Colonic mucosa (tissue), 4 donors: ENCODE results near the gene SSBP4. TPM values are rescaled to one million over a fixed set of nuclear protein-coding genes. Genes with fewer than 3 reads are reported as not detected.

Source experiments
- DNase-seq: peaks from one replicate; pipeline ENCODE4 v3.0.0-alpha.2; 2020
- H3K27ac ChIP-seq: fragments of 200-600 bp; one replicate; pipeline ENCODE4 v1.8.0; 2021
- H3K27me3 ChIP-seq: fragments of 200-600 bp; one replicate; pipeline ENCODE4 v1.8.0; 2021
- H3K36me3 ChIP-seq: fragments of 200-600 bp; one replicate; pipeline ENCODE4 v1.8.0; 2021
- H3K4me1 ChIP-seq: fragments of 200-600 bp; one replicate; pipeline ENCODE4 v1.8.0; 2021; ENCODE audit warnings: mild to moderate bottlenecking
- H3K4me3 ChIP-seq: fragments of 200-600 bp; one replicate; pipeline ENCODE4 v1.8.0; 2021
- H3K9ac ChIP-seq, 2 donors: one replicate each; pipeline ENCODE4 v1.7.0; 2013; ENCODE audit warnings: control low read depth in 2 of 2, low read depth in 2 of 2, low read length in 2 of 2
- H3K9me3 ChIP-seq: fragments of 200-600 bp; one replicate; pipeline ENCODE4 v1.8.0; 2021
- CTCF ChIP-seq: fragments of 200-600 bp; IDR thresholded peaks from one replicate; pipeline ENCODE4 v1.8.0; 2022; ENCODE audit warnings: antibody characterized with exemption, mild to moderate bottlenecking
- intact Hi-C: fragments of 100-400 bp; cut with DNase I; formaldehyde crosslinking; loops from one replicate; pipeline ENCODE4 v1.14.1; 2022
- total RNA-seq, 2 donors: library from RNA; stranded (reverse); fragmentation: NEBNext Ultra II Directional in 1 of 2; extraction: Animal tissue kit (Norgen Biotek cat#: 25700) in 1 of 2; gene quantifications; one replicate each; pipeline ENCODE4 v1.2.1, GENCODE V29; 2021
- donor health status: healthy.
- donor health status: DM: no; HTN: no; CAD: no.
- donor health status: DM: no; HTN: no; CAD: no.

The SSBP4 gene
- total RNA-seq, 2 donors from 2014 or later: 40.1 to 77.3 TPM

- Histone ChIP-seq H3K4me1 (no peaks in the 10 kb centered on the region), H3K27ac (no peak overlapping the region), H3K9ac (no peak overlapping the region), H3K36me3 (no peaks in the 10 kb centered on the region), H3K9me3 (no peaks in the 10 kb centered on the region), H3K4me3 (no peak overlapping the region), H3K27me3 (no peaks in the 10 kb centered on the region)
- no peak for DNase-seq
- no peak for TF ChIP-seq CTCF
- intact Hi-C loops: no loop called here
These were observed 12.4 kb upstream of the SSBP4 start for GRCh38 chr19:18406749-18407148.

GRCh38 chr19:18408053-18408476 lies 11.1 kb upstream of the SSBP4 start:
- H3K27ac ChIP-seq: no peak overlapping the region
- peak; percentile 82 for DNase-seq
- TF ChIP-seq CTCF: peak; percentile 61
- no peaks in the 10 kb centered on the region for H3K4me1 ChIP-seq
- no peak overlapping the region for H3K9ac ChIP-seq
- no peaks in the 10 kb centered on the region for H3K27me3 ChIP-seq
- H3K36me3 ChIP-seq: no peaks in the 10 kb centered on the region
- intact Hi-C loops: loop anchor here (2.0 kb wide), 1 partner anchor 57 kb away; no protein-coding TSS in a partner anchor
- H3K9me3 ChIP-seq: no peaks in the 10 kb centered on the region
- no peak overlapping the region for H3K4me3 ChIP-seq

GRCh38 chr19:18412610-18413239 lies 6.5 kb upstream of the SSBP4 start:
- Histone ChIP-seq H3K9me3 (no peaks in the 10 kb centered on the region), H3K9ac (no peak overlapping the region), H3K4me3 (no peak overlapping the region), H3K27ac (no peak overlapping the region), H3K27me3 (peaks cover 7% of the 10 kb centered on the region), H3K36me3 (no peaks in the 10 kb centered on the region), H3K4me1 (peaks cover 6% of the 10 kb centered on the region)
- intact Hi-C loops: loop anchor here (2.0 to 10.0 kb wide), 2 partner anchors 24 to 208 kb away; partner anchors contain the start of gene RAB3A
- DNase-seq: no peak
- no peak for TF ChIP-seq CTCF

- DNase-seq: no peak
- intact Hi-C loops: loop anchor here (10.0 kb wide), 1 partner anchor 210 kb away; the partner anchor contains the start of gene RAB3A
- peaks cover 17% of the 10 kb centered on the region for H3K4me1 ChIP-seq
These were observed 4.6 kb upstream of the SSBP4 start for GRCh38 chr19:18414504-18415177.

More at GRCh38 chr19:18414504-18415177, 4.6 kb upstream of the SSBP4 start:
- Histone ChIP-seq H3K27ac (peak overlapping the region; percentile 79), H3K4me3 (no peak overlapping the region), H3K27me3 (peaks cover 13% of the 10 kb centered on the region), H3K36me3 (no peaks in the 10 kb centered on the region), H3K9ac (peak overlapping the region in 1 of 2 donors; percentile 55), H3K9me3 (no peaks in the 10 kb centered on the region)
- no peak for TF ChIP-seq CTCF
